Liver (tissue), 3 donors: ENCODE results near the gene CREBL2.

Experiments
- ATF3 ChIP-seq: IDR thresholded peaks from 2 replicates; pipeline ENCODE4 v1.6.1; 2016; ENCODE audit warnings: antibody characterized with exemption
- CTCF ChIP-seq: fragments of 150-350 bp; IDR thresholded peaks from 2 replicates; pipeline ENCODE4 v1.5.1; 2017; ENCODE audit warnings: improper control_type of control experiment, low read depth, low read length; ENCODE audit not compliant: missing input control
- GABPA ChIP-seq, 2 donors: IDR thresholded peaks in 1 of 2; conservative IDR thresholded peaks in 1 of 2; 2 replicates each; pipeline ENCODE4 v1.6.1; 2016; ENCODE audit warnings: antibody characterized with exemption in 2 of 2, mild to moderate bottlenecking in 1 of 2, moderate library complexity in 1 of 2
- HNF4A ChIP-seq, 2 donors: conservative IDR thresholded peaks; 2 replicates each; pipeline ENCODE4 v1.6.1; 2016; ENCODE audit warnings: antibody characterized with exemption in 2 of 2, mild to moderate bottlenecking in 2 of 2
- HNF4G ChIP-seq: IDR thresholded peaks from 2 replicates; pipeline ENCODE4 v1.6.1; 2016; ENCODE audit warnings: antibody characterized with exemption
- JUND ChIP-seq, 2 donors: IDR thresholded peaks; 2 replicates each; pipeline ENCODE4 v1.6.1; 2016; ENCODE audit warnings: antibody characterized with exemption in 2 of 2
- MAX ChIP-seq: IDR thresholded peaks from 2 replicates; pipeline ENCODE4 v1.6.1; 2016; ENCODE audit warnings: antibody characterized with exemption
- NR2F2 ChIP-seq: IDR thresholded peaks from 2 replicates; pipeline ENCODE4 v1.6.1; 2016; ENCODE audit warnings: antibody characterized with exemption
- RAD21 ChIP-seq, 2 donors: IDR thresholded peaks; 2 replicates each; pipeline ENCODE4 v1.6.1; 2016; ENCODE audit warnings: antibody characterized with exemption in 2 of 2, mild to moderate bottlenecking in 2 of 2
- REST ChIP-seq: IDR thresholded peaks from 2 replicates; pipeline ENCODE4 v1.6.1; 2016; ENCODE audit warnings: antibody characterized with exemption, mild to moderate bottlenecking
- RXRA ChIP-seq, 2 donors: IDR thresholded peaks; 2 replicates each; pipeline ENCODE4 v1.6.1; 2017 to 2018; ENCODE audit warnings: antibody characterized with exemption in 2 of 2, mild to moderate bottlenecking in 1 of 2
- SP1 ChIP-seq: IDR thresholded peaks from 2 replicates; pipeline ENCODE4 v1.6.1; 2018; ENCODE audit warnings: antibody characterized with exemption, mild to moderate bottlenecking
- TAF1 ChIP-seq: conservative IDR thresholded peaks from 2 replicates; pipeline ENCODE4 v1.6.1; 2016; ENCODE audit warnings: antibody characterized with exemption, mild to moderate bottlenecking
- ZBTB33 ChIP-seq: IDR thresholded peaks from 2 replicates; pipeline ENCODE4 v1.6.1; 2016; ENCODE audit warnings: antibody characterized with exemption
- donor health status: healthy.
- donor health status: healthy.

GRCh38 chr12:12577786-12578185 lies 33.9 kb upstream of the CREBL2 start:
- TF ChIP-seq CTCF: no peak
- TF ChIP-seq NR2F2: no peak
- no peak for TF ChIP-seq SP1
- no peak for TF ChIP-seq ZBTB33
- TF ChIP-seq RXRA (IDR thresholded peaks at IDR 0.05): no peak
- TF ChIP-seq MAX: no peak
- no peak for TF ChIP-seq JUND (IDR thresholded peaks at IDR 0.05)
- no peak for TF ChIP-seq ATF3
- TF ChIP-seq GABPA (IDR thresholded peaks at IDR 0.05 in 1 of 2, conservative IDR thresholded peaks at IDR 0.05 in 1 of 2): no peak
- no peak for TF ChIP-seq REST
- no peak for TF ChIP-seq TAF1
- no peak for TF ChIP-seq RAD21 (IDR thresholded peaks at IDR 0.05)
- no peak for TF ChIP-seq HNF4A (conservative IDR thresholded peaks at IDR 0.05)
- TF ChIP-seq HNF4G: no peak
